ENCODE data around the gene TMEM167B. TPM values are rescaled to one million over a fixed set of nuclear protein-coding genes. Genes with fewer than 3 reads are reported as not detected.

Gene TMEM167B
- total RNA-seq (2014; rRNA removed; shearing (Covaris generic)) (35.6 and 39.6 TPM in 2 replicates), polyA plus RNA-seq (2016; fragmentation: Nextera tagmentation; extraction: Ambion mirVana) (27.7 and 29.0 TPM in 2 replicates)

DNA sequence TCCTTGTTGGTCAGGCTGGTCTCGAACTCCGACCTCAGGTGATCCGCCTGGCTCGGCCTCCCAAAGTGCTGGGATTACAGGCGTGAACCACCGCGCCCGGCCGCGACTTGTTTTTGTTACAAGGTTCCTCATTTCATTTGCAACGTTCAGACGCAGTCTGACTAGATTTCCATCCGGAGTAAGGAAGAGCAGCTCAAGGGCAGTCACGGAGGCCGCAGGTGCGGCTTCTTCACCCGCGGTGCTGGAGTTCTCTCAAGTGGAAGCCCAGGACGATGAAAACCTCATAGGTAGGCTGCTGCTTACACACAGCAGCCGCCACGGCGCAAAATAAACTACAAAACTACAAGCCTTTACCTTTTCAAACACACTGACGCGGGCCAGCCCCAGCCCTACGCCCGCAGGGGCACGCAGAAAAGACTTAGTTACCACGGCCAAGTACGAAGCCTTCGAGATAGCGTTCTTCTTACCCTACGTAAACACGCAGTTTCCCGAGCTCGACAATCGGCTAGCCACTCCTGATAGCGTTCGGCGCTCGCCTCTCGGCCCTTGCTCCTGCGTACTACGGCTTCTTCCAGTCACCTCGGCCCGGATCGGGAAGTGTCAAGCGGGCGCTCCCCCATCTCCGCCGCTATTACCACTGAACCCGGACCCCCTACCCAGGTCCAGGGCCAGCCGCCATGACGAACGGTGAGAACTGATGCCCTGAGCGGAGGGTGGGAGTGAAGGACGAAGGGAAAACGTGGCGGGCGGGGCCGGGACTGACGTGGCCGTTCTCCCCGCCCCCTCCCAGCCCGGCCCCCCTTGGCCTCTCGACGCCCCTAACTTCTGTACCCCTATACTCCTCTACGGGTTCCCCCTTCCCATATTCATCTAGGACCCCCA is at the start of gene TMEM167B:
TSS of gene TMEM167B (plus strand) at position 569 of the 882 bp plus-strand sequence. CDS start at position 678, 109 bp downstream.
- WGBS, 2 experiments (ENCODE audit: low coverage in 1 of 2, low lambda C conversion rate in 2 of 2, missing lambda C conversion rate in 2 of 2): 6 to 11% methylated on average over 52 to 67 of the region's 67 CpGs
- peak; percentile 98 for DNase-seq
- peak within 1 kb of the TSS; percentile 97 for H3K27ac ChIP-seq
- H3K4me1 ChIP-seq (ENCODE audit: insufficient read depth): peaks cover 20% of the 10 kb centered on the region
- H3K4me3 ChIP-seq: peak within 1 kb of the TSS; percentile 92
- peak within 1 kb of the TSS; percentile 99 for H2AFZ ChIP-seq
- H3K79me2 ChIP-seq (ENCODE audit: insufficient read depth): peaks cover 58% of the 10 kb centered on the region
- no peaks in the 10 kb centered on the region for H3K9me2 ChIP-seq (ENCODE audit: insufficient read depth)
- no peaks in the 10 kb centered on the region for H3K9me3 ChIP-seq (ENCODE audit: low read depth)
- H3K27me3 ChIP-seq (replicated peaks; ENCODE audit: insufficient read depth): no peaks in the 10 kb centered on the region
- peaks cover 20% of the 10 kb centered on the region for H3K36me3 ChIP-seq (ENCODE audit: low read depth)
- no peaks in the 10 kb centered on the region for H4K20me1 ChIP-seq (ENCODE audit: insufficient read depth)
- in situ Hi-C loops (cut with MboI): no loop called here
- peak within 1 kb of the TSS; percentile 94 for H3K4me2 ChIP-seq (ENCODE audit: unreplicated experiment)
- TF ChIP-seq EZH2 (IDR thresholded peaks at IDR 0.05; ENCODE audit: insufficient read depth, poor library complexity, severe bottlenecking) (no peak), EZH2phosphoT487 (IDR thresholded peaks at IDR 0.05; ENCODE audit: insufficient read depth, low read depth) (no peak)
- H3K9ac ChIP-seq: peak within 1 kb of the TSS; percentile 97
- peaks cover 27% of the 10 kb centered on the region for H3F3A ChIP-seq (ENCODE audit: insufficient read depth)

- in situ Hi-C loops (cut with MboI): no loop called here
- H3K27ac ChIP-seq: peak overlapping the region; percentile 62
- peak overlapping the region; percentile 90 for H2AFZ ChIP-seq
- H3K4me2 ChIP-seq (ENCODE audit: unreplicated experiment): peak overlapping the region; percentile 91
- H3K9me3 ChIP-seq (ENCODE audit: low read depth): no peaks in the 10 kb centered on the region
- peak overlapping the region; percentile 98 for H3K4me3 ChIP-seq
- peak overlapping the region; percentile 89 for H3K9ac ChIP-seq
- TF ChIP-seq EZH2phosphoT487 (IDR thresholded peaks at IDR 0.05; ENCODE audit: insufficient read depth, low read depth) (no peak), EZH2 (IDR thresholded peaks at IDR 0.05; ENCODE audit: insufficient read depth, poor library complexity, severe bottlenecking) (no peak)
- 1% methylated on average over 44 of the region's 44 CpGs for WGBS, 2 experiments (ENCODE audit: low coverage in 1 of 2, low lambda C conversion rate in 2 of 2, missing lambda C conversion rate in 2 of 2)
- no peaks in the 10 kb centered on the region for H3K36me3 ChIP-seq (ENCODE audit: low read depth)
- H3K9me2 ChIP-seq (ENCODE audit: insufficient read depth): no peaks in the 10 kb centered on the region
- H4K20me1 ChIP-seq (ENCODE audit: insufficient read depth): no peaks in the 10 kb centered on the region
- H3K4me1 ChIP-seq (ENCODE audit: insufficient read depth): no peaks in the 10 kb centered on the region; the same call in 1 of the 2 replicates
- no peaks in the 10 kb centered on the region for H3K27me3 ChIP-seq (replicated peaks; ENCODE audit: insufficient read depth)
- peaks cover 7% of the 10 kb centered on the region; the same call in 1 of the 2 replicates for H3F3A ChIP-seq (ENCODE audit: insufficient read depth)
- peak; percentile 54 for DNase-seq
- H3K79me2 ChIP-seq (ENCODE audit: insufficient read depth): peaks cover 56% of the 10 kb centered on the region
Observed at GRCh38 chr1:109040989-109041620, 49.5 kb upstream of the TMEM167B start.

- Histone ChIP-seq H4K20me1 (ENCODE audit: insufficient read depth) (no peaks in the 10 kb centered on the region), H3K79me2 (ENCODE audit: insufficient read depth) (peaks cover 49% of the 10 kb centered on the region), H3K4me3 (peak within 1 kb of the TSS; percentile 98), H3K4me1 (ENCODE audit: insufficient read depth) (no peaks in the 10 kb centered on the region; the same call in 1 of the 2 replicates), H3K4me2 (ENCODE audit: unreplicated experiment) (peak within 1 kb of the TSS; percentile 91), H3K9me2 (ENCODE audit: insufficient read depth) (no peaks in the 10 kb centered on the region), H2AFZ (peak within 1 kb of the TSS; percentile 90), H3K27me3 (replicated peaks; ENCODE audit: insufficient read depth) (no peaks in the 10 kb centered on the region), H3K9ac (peak within 1 kb of the TSS; percentile 89), H3K9me3 (ENCODE audit: low read depth) (no peaks in the 10 kb centered on the region), H3K36me3 (ENCODE audit: low read depth) (no peaks in the 10 kb centered on the region), H3K27ac (peak within 1 kb of the TSS; percentile 49), H3F3A (ENCODE audit: insufficient read depth) (peaks cover 7% of the 10 kb centered on the region; the same call in 1 of the 2 replicates)
- no peak for TF ChIP-seq EZH2phosphoT487 (IDR thresholded peaks at IDR 0.05; ENCODE audit: insufficient read depth, low read depth)
- TF ChIP-seq EZH2 (IDR thresholded peaks at IDR 0.05; ENCODE audit: insufficient read depth, poor library complexity, severe bottlenecking): no peak
- in situ Hi-C loops (cut with MboI): no loop called here
- 0 to 2% methylated on average over 53 to 65 of the region's 90 CpGs for WGBS, 2 experiments (ENCODE audit: low coverage in 1 of 2, low lambda C conversion rate in 2 of 2, missing lambda C conversion rate in 2 of 2)
- peak; percentile 98 for DNase-seq
Observed at GRCh38 chr1:109041621-109042468, 48.7 kb upstream of the TMEM167B start, which contains the start of gene WDR47. WDR47 (minus strand) TSS chr1:109042102; CDS start chr1:109023512, 18,590 bp downstream.

Data from GM23248 (cell line).